Measurements from ENCODE around the gene ATRX. TPM values are rescaled to one million over a fixed set of nuclear protein-coding genes. Genes with fewer than 3 reads are reported as not detected.

Gene ATRX
- total and polyA plus RNA-seq, 2 experiments from 2014 or later: 162 to 179 TPM

- no peak for TF ChIP-seq ZNF462 (CRISPR knock-in tag; IDR thresholded peaks at IDR 0.05)
These were observed 276.0 kb downstream of the ATRX start (continued) for GRCh38 chrX:77510007-77510406.

- no peaks in the 10 kb centered on the region for H3K9me2 ChIP-seq (ENCODE audit: insufficient read depth)
- no peak overlapping the region for H2AFZ ChIP-seq
- no peaks in the 10 kb centered on the region for H3F3A ChIP-seq (replicated peaks; ENCODE audit: low read depth)
- Mint-ChIP-seq H3K36me3 (ENCODE audit: low read depth) (peaks cover 10% of the 10 kb centered on the region; the same call in 2 of the 3 replicates), H3K9me3 (no peaks in the 10 kb centered on the region), H3K27ac (peak overlapping the region; percentile 42; the same call in 1 of the 2 replicates), H3K4me1 (peaks cover 16% of the 10 kb centered on the region), H3K27me3 (ENCODE audit: insufficient read depth, low read depth, poor library complexity) (no peaks in the 10 kb centered on the region), H3K4me3 (no peak overlapping the region)
- no peaks in the 10 kb centered on the region for H3K79me2 ChIP-seq (replicated peaks; ENCODE audit: insufficient read depth)
- no peaks in the 10 kb centered on the region for H3K27me3 ChIP-seq (ENCODE audit: insufficient read depth)
- peaks cover 23% of the 10 kb centered on the region for H3K4me1 ChIP-seq (ENCODE audit: insufficient read depth)
- no peaks in the 10 kb centered on the region for H4K20me1 ChIP-seq (replicated peaks; ENCODE audit: insufficient read depth)
- no peak for TF ChIP-seq EZH2 (IDR thresholded peaks at IDR 0.05; ENCODE audit: low read depth, unreplicated experiment)
- TF ChIP-seq NANOG (IDR thresholded peaks at IDR 0.05; ENCODE audit: borderline replicate concordance): no peak
- no peak for TF ChIP-seq CREB1 (CRISPR knock-in tag; IDR thresholded peaks at IDR 0.05; ENCODE audit: low read depth)
- no peak for TF ChIP-seq STAT1 (IDR thresholded peaks at IDR 0.05; ENCODE audit: unreplicated experiment)
- TF ChIP-seq JUNB (IDR thresholded peaks at IDR 0.05; ENCODE audit: unreplicated experiment): no peak
- no peak for TF ChIP-seq ETS1 (IDR thresholded peaks at IDR 0.05)
- TF ChIP-seq POLR2AphosphoS5 (IDR thresholded peaks at IDR 0.05; ENCODE audit: low read depth): no peak
- TF ChIP-seq, protein P1, sequence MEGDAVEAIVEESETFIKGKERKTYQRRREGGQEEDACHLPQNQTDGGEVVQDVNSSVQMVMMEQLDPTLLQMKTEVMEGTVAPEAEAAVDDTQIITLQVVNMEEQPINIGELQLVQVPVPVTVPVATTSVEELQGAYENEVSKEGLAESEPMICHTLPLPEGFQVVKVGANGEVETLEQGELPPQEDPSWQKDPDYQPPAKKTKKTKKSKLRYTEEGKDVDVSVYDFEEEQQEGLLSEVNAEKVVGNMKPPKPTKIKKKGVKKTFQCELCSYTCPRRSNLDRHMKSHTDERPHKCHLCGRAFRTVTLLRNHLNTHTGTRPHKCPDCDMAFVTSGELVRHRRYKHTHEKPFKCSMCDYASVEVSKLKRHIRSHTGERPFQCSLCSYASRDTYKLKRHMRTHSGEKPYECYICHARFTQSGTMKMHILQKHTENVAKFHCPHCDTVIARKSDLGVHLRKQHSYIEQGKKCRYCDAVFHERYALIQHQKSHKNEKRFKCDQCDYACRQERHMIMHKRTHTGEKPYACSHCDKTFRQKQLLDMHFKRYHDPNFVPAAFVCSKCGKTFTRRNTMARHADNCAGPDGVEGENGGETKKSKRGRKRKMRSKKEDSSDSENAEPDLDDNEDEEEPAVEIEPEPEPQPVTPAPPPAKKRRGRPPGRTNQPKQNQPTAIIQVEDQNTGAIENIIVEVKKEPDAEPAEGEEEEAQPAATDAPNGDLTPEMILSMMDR (conservative IDR thresholded peaks at IDR 0.05; ENCODE audit: low read depth in 2 of 2): no peak
- no peak for DNase-seq (ENCODE audit: low spot score)
- H3K4me2 ChIP-seq: no peak overlapping the region
- H3K4me3 ChIP-seq: no peak overlapping the region
- no peak for ATAC-seq
- H3K36me3 ChIP-seq (ENCODE audit: insufficient read depth): no peaks in the 10 kb centered on the region
- H3K27ac ChIP-seq (ENCODE audit: low read depth): no peak overlapping the region
These were observed 280.8 kb downstream of the ATRX start for GRCh38 chrX:77505227-77505626.

All from GM23338 (cell line).